ENCODE measurements around the gene TBC1D9B.

DNA sequence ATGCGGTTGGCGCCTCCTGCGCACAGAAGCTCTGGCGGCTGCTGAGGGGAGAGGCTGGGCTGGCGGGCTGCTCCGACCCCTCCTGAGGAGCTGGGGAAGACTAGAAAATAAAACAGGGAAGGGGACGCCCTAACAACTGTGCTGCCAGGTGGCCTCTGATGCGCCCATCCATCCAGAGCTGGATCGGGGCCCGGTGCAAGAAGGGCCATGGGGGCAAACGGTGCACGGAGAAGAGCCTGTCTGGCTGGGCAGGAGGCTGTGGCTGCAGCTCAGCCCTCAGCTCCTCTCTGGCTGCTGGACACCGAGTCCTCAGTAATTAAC lies 28.0 kb downstream of the TBC1D9B start:
- TF ChIP-seq CTCF (IDR thresholded peaks at IDR 0.05) (no peak), CBX8 (IDR thresholded peaks at IDR 0.05) (no peak), POLR2A (IDR thresholded peaks at IDR 0.05; ENCODE audit: low read length) (no peak), ZNF302 (CRISPR knock-in tag; IDR thresholded peaks at IDR 0.05) (no peak), EP300 (IDR thresholded peaks at IDR 0.05) (no peak), MAFK (IDR thresholded peaks at IDR 0.05; ENCODE audit: partially characterized antibody) (no peak), MAZ (IDR thresholded peaks at IDR 0.05; ENCODE audit: borderline replicate concordance, low read depth, low read length) (no peak), HDAC2 (IDR thresholded peaks at IDR 0.05) (no peak), SMC3 (IDR thresholded peaks at IDR 0.05) (no peak), EHF (CRISPR knock-in tag; IDR thresholded peaks at IDR 0.05) (no peak), RCOR1 (IDR thresholded peaks at IDR 0.05; ENCODE audit: low read depth, low read length) (no peak)
- TF ChIP-seq, protein P1, sequence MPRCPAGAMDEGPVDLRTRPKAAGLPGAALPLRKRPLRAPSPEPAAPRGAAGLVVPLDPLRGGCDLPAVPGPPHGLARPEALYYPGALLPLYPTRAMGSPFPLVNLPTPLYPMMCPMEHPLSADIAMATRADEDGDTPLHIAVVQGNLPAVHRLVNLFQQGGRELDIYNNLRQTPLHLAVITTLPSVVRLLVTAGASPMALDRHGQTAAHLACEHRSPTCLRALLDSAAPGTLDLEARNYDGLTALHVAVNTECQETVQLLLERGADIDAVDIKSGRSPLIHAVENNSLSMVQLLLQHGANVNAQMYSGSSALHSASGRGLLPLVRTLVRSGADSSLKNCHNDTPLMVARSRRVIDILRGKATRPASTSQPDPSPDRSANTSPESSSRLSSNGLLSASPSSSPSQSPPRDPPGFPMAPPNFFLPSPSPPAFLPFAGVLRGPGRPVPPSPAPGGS (IDR thresholded peaks at IDR 0.05), result no peak
- TF ChIP-seq, protein P2, sequence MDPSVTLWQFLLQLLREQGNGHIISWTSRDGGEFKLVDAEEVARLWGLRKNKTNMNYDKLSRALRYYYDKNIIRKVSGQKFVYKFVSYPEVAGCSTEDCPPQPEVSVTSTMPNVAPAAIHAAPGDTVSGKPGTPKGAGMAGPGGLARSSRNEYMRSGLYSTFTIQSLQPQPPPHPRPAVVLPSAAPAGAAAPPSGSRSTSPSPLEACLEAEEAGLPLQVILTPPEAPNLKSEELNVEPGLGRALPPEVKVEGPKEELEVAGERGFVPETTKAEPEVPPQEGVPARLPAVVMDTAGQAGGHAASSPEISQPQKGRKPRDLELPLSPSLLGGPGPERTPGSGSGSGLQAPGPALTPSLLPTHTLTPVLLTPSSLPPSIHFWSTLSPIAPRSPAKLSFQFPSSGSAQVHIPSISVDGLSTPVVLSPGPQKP (IDR thresholded peaks at IDR 0.05; ENCODE audit: low read depth, low read length), result no peak

All from A549 (cell line).